Measurements from ENCODE around the gene TTC7B.

Gene TTC7B

GRCh38 chr14:90571149-90571947, 244.9 kb downstream of the TTC7B start:
- Histone ChIP-seq H3K4me1 (ENCODE audit: low read depth, poor library complexity, severe bottlenecking) (no peaks in the 10 kb centered on the region), H3K4me3 (IDR thresholded peaks at IDR 0.05; ENCODE audit: insufficient read depth, low read depth, low read length) (no peak overlapping the region), H3K27me3 (ENCODE audit: insufficient read depth, low read depth) (no peaks in the 10 kb centered on the region), H2AFZ (ENCODE audit: low read depth) (no peak overlapping the region), H3K9ac (no peak overlapping the region), H3K4me2 (no peak overlapping the region), H3K36me3 (ENCODE audit: insufficient read depth) (no peaks in the 10 kb centered on the region), H3K27ac (no peak overlapping the region), H4K20me1 (ENCODE audit: insufficient read depth) (no peaks in the 10 kb centered on the region), H3K79me2 (ENCODE audit: insufficient read depth, low read depth) (no peaks in the 10 kb centered on the region)
- no peak for TF ChIP-seq CTCF (conservative IDR thresholded peaks at IDR 0.05; ENCODE audit: low read depth, low read length)

GRCh38 chr14:90570461-90570860, 245.8 kb downstream of the TTC7B start:
- Histone ChIP-seq H3K4me1 (ENCODE audit: low read depth, poor library complexity, severe bottlenecking) (no peaks in the 10 kb centered on the region), H3K27ac (no peak overlapping the region), H3K27me3 (ENCODE audit: insufficient read depth, low read depth) (no peaks in the 10 kb centered on the region), H3K9ac (no peak overlapping the region), H4K20me1 (ENCODE audit: insufficient read depth) (no peaks in the 10 kb centered on the region), H3K4me3 (IDR thresholded peaks at IDR 0.05; ENCODE audit: insufficient read depth, low read depth, low read length) (no peak overlapping the region), H3K4me2 (no peak overlapping the region), H3K79me2 (ENCODE audit: insufficient read depth, low read depth) (no peaks in the 10 kb centered on the region), H2AFZ (ENCODE audit: low read depth) (no peak overlapping the region), H3K36me3 (ENCODE audit: insufficient read depth) (no peaks in the 10 kb centered on the region)
- no peak for TF ChIP-seq CTCF (conservative IDR thresholded peaks at IDR 0.05; ENCODE audit: low read depth, low read length)

- no peak overlapping the region for H2AFZ ChIP-seq (ENCODE audit: low read depth)
- no peak overlapping the region for H3K4me3 ChIP-seq (IDR thresholded peaks at IDR 0.05; ENCODE audit: insufficient read depth, low read depth, low read length)
- H3K9ac ChIP-seq, result no peak overlapping the region
- no peak overlapping the region for H3K27ac ChIP-seq
- no peaks in the 10 kb centered on the region for H4K20me1 ChIP-seq (ENCODE audit: insufficient read depth)
- H3K4me1 ChIP-seq (ENCODE audit: low read depth, poor library complexity, severe bottlenecking), result no peaks in the 10 kb centered on the region
- H3K36me3 ChIP-seq (ENCODE audit: insufficient read depth), result no peaks in the 10 kb centered on the region
- no peaks in the 10 kb centered on the region for H3K79me2 ChIP-seq (ENCODE audit: insufficient read depth, low read depth)
- no peaks in the 10 kb centered on the region for H3K27me3 ChIP-seq (ENCODE audit: insufficient read depth, low read depth)
- no peak overlapping the region for H3K4me2 ChIP-seq
- TF ChIP-seq CTCF (conservative IDR thresholded peaks at IDR 0.05; ENCODE audit: low read depth, low read length), result no peak
Observed at GRCh38 chr14:90569606-90570387, 246.4 kb downstream of the TTC7B start.

GRCh38 chr14:90569201-90569600, 247.0 kb downstream of the TTC7B start:
- Histone ChIP-seq H4K20me1 (ENCODE audit: insufficient read depth) (no peaks in the 10 kb centered on the region), H2AFZ (ENCODE audit: low read depth) (no peak overlapping the region), H3K4me3 (IDR thresholded peaks at IDR 0.05; ENCODE audit: insufficient read depth, low read depth, low read length) (no peak overlapping the region), H3K9ac (no peak overlapping the region), H3K79me2 (ENCODE audit: insufficient read depth, low read depth) (no peaks in the 10 kb centered on the region), H3K27ac (no peak overlapping the region), H3K4me2 (no peak overlapping the region), H3K36me3 (ENCODE audit: insufficient read depth) (no peaks in the 10 kb centered on the region), H3K27me3 (ENCODE audit: insufficient read depth, low read depth) (no peaks in the 10 kb centered on the region), H3K4me1 (ENCODE audit: low read depth, poor library complexity, severe bottlenecking) (no peaks in the 10 kb centered on the region)
- TF ChIP-seq CTCF (conservative IDR thresholded peaks at IDR 0.05; ENCODE audit: low read depth, low read length), result no peak

Data from KMS-11 (cell line).